GM19240 (cell line): ENCODE measurements around the gene CAVIN4.

Experiments used
- DNase-seq: peaks from one replicate; pipeline ENCODE4 v3.0.0; 2011; ENCODE audit warnings: low spot score; ENCODE audit not compliant: insufficient read length

CAVIN4 gene

GRCh38 chr9:100577776-100578448 is at the start of gene CAVIN4:
CAVIN4 (plus strand) TSS chr9:100578079; CDS start chr9:100578144, 65 bp downstream.
- DNase-seq: no peak

DNA sequence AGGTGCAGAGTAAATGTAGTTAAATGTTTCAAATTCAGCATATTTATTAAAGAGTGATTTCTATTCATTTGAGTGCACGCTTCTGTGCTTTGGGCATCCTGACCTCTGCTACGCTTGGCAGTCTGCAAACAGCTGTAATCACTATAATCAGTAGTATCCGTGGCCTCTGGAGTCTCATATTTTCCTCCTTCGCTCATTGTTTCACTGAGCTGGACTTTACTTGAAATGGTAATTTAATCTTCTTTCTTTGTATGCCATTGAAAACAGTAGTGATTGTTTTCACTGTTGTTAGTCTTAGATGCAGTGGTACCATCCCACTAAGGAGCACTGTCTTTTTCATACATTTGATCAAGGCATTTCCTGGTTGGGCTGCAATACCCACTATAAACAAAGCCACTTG is 43.5 kb upstream of the CAVIN4 start:
- no peak for DNase-seq

GRCh38 chr9:100540327-100540726 is 37.6 kb upstream of the CAVIN4 start:
- DNase-seq: no peak

GRCh38 chr9:100549048-100549447 is 28.8 kb upstream of the CAVIN4 start:
- DNase-seq: no peak

DNA sequence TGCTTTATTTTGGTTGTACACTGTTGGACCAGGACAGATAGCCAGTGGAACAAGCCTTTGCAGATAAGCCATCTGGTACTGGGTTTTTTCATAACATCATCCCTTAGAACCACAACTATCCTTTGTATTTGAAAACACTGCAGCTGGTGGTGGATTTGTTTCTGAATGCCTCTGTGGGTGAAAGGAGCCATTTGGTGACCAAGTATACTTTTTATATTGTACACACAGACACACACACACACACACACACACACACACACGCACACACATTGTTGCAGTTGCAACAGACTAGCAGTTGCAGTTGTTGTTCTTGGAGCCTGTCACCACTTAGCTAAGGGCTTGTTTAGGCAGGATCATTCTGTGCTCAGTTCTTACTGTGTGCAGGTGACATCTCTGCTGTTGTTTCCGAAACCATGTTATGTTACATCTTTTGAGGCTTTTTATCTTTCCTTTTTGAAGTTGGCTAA is 22.9 kb upstream of the CAVIN4 start:
- no peak for DNase-seq

DNA sequence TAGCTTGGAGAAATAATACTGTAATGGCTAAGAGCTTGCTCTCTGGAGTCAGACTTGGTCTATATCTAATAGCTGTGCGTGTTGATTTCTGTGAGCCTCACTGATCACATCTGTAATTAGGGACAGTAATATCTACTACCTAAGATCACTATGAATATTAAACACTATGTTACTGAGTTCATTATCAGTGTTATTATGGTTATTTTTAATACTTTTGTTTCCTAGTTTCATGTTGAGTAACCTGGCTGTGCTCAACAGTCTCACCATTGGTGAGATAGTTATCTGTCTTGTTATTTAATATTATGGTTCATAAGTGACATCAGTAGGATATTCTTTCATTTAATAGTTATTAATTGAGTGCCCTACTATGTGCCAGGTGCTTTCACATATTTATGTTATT is 22.4 kb upstream of the CAVIN4 start:
- no peak for DNase-seq

DNA sequence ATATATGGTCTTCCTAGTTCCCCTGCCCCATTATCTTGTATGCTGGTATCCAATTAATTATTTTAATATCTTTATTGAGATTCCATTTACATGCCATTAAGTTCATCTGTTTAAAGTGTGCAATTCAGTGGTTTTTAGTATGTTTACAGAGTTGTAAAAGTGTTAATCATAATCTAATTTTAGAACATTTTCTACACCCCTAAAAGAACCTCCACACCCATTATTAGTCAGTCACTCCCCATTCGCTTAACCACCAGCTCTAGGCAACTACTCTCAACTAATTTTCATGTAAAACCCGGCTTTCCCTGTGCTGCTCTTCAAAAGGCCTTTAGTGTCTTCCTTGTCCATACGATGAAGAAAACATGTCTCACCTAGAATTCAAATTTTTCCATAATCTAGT is 20.8 kb upstream of the CAVIN4 start:
- DNase-seq: no peak

GRCh38 chr9:100561256-100561655 is 16.6 kb upstream of the CAVIN4 start:
- no peak for DNase-seq

- DNase-seq: no peak
Measured at GRCh38 chr9:100567856-100568255, 10.0 kb upstream of the CAVIN4 start.

GRCh38 chr9:100573655-100574260 is 4.1 kb upstream of the CAVIN4 start:
- DNase-seq: no peak

- no peak for DNase-seq
Measured at GRCh38 chr9:100575006-100575405, 2.9 kb upstream of the CAVIN4 start.

DNA sequence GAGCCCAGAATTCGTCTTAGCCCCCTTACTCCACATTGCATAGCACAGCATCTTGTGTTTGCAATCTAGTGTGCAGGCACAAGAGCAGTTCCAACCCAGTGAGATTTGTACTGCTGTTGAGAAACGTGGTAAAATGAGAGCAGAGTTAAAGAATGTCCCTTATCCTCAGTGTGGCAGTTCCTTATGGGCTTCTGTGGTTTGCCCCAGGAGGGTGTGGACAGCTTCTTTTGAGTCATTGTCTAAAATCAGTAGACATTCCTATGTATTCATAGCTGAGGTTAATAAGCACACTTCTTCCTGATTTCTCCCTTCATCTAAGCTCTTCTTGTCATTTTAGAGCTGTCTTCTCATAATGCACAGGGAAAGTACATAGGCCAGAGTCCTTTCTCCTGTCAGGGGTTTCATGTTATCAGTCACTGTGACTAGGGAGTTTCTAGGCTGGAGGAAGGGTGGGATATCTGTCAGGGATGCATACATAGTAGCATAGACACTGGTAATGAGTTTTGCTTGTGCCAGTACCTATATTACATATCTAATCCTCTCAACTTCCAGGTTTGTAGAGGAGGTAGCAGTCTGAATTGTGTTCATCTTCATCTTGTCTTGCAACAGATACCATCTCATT is 2.0 kb upstream of the CAVIN4 start:
- DNase-seq: no peak

DNA sequence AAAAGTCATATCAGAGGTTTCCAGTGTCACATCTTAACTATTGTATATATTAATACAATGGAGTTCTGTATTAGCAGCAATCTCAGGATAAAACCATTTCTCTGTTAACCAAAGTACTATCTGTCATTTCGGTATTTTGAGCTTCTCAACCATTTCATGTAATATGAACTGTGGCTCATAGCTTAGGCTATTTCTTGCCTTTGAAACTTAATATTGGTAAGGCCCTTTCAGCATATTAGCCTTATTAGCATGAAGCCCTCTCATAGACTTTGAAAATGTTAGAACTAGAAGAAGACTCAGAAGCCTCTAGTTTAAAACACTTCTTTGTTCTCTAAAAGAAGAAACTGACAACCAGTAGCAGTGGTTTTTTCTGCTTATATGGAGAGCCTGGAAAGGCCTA is 731 bp downstream of the CAVIN4 start:
- no peak for DNase-seq

DNA sequence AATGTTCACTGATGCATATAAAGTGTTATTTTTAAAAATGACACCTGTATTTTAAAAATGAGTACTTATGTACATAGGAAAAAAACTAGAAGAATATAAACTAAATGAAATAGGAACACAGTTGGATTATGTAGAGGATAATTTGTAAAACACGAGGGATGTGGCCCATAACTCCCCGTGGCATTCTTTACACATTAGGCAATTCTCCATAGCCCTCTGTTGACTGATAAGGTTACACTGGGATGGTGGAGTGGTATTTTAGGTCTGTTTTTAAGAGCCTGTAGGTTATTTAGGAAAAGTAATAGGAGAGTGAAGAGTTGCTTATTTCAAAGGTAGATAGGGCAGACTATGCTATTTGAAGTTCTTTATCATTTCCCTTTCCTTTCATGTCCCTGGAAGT is 1.8 kb downstream of the CAVIN4 start:
- no peak for DNase-seq

DNA sequence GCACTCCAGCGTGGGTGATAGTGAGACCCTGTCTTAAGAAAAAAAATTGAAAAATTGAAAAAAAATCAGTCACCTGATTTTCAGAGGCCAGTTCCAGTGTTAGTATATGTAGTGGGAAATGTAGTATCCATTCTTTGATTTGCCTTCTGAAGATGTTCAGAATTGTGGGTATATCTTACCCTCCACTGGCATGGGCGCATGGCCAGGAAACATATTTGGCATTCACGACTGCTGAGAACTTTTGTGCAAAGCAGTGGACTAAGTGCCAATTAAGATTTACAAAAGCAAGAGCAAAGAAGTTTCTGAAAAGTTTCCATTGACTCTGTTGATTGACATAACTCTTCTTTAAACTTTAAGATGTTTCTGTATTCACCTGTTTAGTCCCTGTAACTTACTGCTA is 2.4 kb downstream of the CAVIN4 start:
- no peak for DNase-seq

GRCh38 chr9:100581081-100581480 is 3.2 kb downstream of the CAVIN4 start:
- DNase-seq: no peak

DNA sequence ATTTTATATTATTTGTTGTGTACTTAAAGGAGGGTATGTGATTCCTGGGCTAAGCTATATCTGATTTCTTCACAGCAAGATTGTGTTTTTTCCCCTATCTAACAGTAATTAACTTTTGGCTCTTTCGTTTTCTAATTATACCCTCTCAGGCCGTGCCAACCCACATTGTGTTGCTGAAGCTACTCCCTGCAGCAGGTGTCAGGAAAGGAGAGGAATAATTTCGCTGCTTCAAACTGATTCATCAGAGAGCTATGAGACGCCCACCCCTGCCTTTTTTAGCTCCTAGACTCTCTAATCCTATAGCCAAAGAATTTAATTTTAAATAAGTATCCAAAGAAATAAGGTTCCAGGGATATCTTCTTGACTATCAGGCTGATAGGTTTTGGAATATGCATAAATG is 3.8 kb downstream of the CAVIN4 start:
- DNase-seq: no peak

GRCh38 chr9:100583014-100583802 is 5.3 kb downstream of the CAVIN4 start:
- no peak for DNase-seq

DNA sequence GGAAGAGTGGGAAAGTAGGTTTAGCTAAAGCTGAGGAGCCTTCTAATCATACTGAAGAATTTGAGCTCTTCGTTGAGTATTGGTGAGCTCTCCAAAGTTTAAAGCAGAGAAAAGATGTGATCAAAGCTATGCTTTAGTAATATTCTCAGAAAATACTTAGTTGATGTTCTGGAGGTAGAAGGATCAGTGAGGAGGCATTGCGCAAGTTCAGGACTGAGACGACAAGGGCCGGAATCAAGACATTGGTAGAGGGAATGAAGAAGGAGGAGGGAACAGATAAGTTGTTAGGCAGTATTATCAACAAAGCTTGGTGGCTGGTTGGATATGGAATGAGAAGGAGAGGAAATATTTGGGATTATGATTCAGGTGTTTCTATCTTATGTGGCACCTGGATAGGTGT is 7.1 kb downstream of the CAVIN4 start:
- DNase-seq: no peak

DNA sequence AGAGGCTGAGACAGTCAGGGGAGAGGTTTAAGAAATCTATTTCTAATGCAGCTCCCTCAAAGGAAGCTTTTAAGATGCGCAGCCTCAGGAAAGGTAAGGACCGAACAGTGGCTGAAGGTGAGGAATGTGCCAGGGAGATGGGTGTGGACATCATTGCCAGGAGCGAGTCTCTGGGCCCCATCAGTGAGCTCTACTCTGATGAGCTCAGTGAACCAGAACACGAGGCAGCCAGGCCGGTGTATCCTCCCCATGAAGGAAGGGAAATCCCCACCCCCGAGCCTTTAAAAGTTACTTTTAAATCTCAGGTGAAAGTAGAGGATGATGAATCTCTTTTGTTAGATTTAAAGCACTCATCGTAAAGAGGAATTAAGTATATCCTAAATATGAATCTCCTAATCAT is 8.2 kb downstream of the CAVIN4 start:
- no peak for DNase-seq

DNA sequence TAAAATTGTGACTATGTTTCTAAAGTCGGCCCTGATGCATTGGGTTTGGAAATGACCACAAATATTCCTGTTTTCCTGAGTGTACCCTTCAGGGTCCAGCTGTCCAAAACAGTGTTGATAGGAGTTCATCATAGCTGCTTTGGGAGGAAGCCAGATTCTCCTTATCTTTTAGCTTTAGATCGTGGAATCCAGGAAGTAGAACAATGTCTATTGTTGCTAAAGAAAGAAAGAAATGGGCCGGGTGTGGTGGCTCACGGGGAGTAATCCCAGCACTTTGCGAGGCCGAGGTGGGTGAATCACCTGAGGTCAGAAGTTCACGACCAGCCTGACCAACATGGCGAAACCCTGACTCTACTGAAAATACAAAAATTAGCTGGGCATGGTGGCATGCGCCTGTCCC is 9.5 kb downstream of the CAVIN4 start:
- DNase-seq: no peak

DNA sequence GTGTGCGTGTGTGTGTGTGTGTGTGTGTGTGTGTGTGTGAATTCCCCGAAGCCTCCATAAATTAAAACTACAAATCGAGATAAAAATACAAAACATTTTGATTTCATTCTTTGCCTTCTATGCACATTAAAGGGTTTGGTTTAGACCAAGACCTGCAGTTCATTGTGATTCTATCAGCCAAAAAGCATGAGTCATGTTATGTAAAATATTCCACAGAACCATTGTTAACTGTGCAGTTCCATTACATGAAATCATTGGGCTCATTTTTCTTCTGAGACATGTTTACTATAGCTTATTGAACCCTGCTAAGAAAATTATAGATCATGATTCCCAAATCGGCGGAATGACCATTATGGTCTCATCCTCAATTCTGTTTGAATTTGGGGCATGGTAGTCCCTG is 11.7 kb downstream of the CAVIN4 start:
- DNase-seq: no peak
